GM18909 (cell line): ENCODE data around the gene MICALL2.

Source experiments
- ATAC-seq: cut with Tn5 transposase; IDR thresholded peaks from one replicate; pipeline ENCODE4 v1.9.1; 2021; ENCODE audit warnings: mild to moderate bottlenecking; ENCODE audit not compliant: unreplicated experiment, poor library complexity

The MICALL2 gene

GRCh38 chr7:1402110-1402790 lies 57.0 kb downstream of the MICALL2 start:
- no peak for ATAC-seq

GRCh38 chr7:1401011-1401410 lies 58.3 kb downstream of the MICALL2 start:
- no peak for ATAC-seq

- no peak for ATAC-seq
Measured at GRCh38 chr7:1400371-1400770, 58.9 kb downstream of the MICALL2 start.

DNA sequence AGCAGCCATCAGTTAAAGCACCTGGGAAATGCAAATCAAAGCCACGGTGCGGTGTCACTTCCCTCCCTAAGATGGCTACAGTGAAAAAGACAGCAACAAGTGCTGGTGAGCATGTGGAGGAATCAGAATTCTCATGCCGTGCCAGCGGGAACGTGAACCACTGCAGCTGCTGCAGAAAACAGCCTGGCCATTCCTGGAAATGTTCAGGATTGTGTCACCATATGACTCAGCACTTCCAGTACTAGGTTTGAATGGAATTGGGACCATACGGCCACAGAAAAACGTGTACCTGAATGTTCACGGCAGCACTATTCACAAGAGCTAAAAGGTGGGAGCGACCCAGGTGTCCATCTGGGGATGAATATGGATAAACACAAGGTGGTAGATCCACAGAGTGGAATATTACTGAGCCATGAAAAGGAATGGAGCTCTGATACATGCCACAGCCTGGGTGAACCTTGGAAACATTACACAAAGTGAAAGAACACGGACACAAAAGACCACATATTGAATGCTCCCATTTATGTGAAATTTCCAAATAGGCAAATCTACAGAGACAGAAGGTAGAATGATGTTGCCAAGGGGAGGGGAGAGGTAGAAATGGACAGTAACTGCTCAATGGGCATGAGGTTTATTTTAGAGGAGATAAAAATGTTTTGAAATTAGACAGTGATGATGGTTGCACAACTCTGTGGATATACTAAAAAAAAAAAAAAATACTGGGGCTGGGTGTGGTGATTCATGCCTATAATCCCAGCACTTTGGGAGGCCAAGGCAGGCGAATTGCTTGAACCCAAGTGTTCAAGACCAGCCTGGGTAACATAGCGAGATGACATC lies 61.6 kb downstream of the MICALL2 start:
- no peak for ATAC-seq

- ATAC-seq, result no peak
Measured at GRCh38 chr7:1396195-1396594, 63.1 kb downstream of the MICALL2 start.

DNA sequence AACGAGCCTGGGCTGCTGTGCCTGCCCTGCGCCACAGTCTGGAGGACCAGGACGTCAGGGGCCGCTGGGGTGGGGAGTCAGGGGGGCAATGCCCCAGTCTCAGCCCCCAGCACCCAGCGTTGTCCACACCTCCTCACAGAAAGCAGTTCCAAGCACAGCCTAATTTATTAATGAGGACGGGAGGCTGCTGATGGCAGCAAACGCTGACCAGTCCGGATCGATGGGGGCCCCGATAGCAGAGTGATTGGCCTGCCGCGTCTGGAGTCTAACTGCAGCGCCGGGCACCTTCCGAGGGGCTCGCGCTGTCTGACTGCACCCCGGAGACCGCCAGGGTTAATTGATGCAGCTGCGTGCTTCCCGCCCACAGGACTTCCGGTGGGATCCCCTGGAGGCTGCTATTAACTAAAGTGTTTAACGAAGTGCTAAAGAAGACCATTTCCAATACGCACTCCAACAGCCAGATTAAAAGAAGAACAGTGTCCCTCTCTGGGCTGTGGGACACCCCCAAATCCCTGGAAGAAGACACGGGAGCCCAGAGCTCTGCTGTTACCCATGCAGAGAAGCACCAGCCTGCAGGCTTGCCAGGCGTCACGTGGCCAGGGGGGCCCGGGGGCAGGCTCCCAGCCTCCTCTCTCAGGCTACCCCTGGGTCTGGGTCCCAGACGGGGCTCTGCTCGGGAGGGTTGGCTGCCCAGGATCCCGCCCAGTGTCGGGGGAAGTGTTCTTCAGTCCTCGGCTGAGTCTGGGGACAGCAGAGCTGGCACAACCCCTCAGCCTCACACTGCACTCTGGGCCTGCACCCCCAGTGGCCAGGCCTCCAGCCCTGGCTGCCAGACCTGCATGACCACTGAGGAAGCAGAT lies 63.8 kb downstream of the MICALL2 start:
- no peak for ATAC-seq

GRCh38 chr7:1394371-1394770 lies 64.9 kb downstream of the MICALL2 start:
- ATAC-seq, result no peak

GRCh38 chr7:1393421-1393820 lies 65.8 kb downstream of the MICALL2 start:
- no peak for ATAC-seq

GRCh38 chr7:1392556-1392955 lies 66.7 kb downstream of the MICALL2 start:
- ATAC-seq, result no peak

- ATAC-seq, result no peak
Measured at GRCh38 chr7:1391449-1391848, 67.8 kb downstream of the MICALL2 start.

DNA sequence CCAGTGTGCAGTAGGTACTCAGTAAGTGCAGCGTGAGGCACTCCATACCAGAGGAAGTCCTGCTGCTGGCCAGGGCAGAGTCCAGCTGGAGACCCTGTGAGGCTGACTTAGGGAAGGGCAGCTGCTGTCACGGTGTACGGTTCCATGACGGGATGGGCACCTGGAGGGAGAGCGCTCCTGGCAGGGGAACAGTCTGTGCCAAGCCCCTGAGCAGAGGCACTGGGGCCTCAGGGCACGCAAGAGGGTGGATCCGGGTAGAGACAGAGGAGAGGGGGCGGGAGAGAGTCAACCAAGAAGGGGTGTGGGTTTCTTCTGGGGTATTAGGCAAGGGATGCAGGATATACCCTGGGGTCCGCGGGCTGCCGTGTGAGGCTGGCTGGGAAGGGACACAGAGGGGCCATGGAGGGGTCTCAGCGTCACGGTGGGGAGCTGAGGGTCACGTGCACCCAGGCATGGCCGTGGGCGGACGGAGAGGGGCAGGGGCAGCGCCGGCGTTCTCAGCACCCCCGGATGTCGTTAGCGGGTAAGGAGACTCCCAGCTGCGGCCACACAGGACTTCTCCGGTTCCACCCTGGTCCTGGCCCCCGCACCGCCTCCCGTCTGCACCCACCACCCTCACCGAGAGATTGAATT lies 70.5 kb downstream of the MICALL2 start:
- no peak for ATAC-seq

- ATAC-seq, result no peak
Measured at GRCh38 chr7:1388021-1388702, 71.1 kb downstream of the MICALL2 start.

GRCh38 chr7:1387261-1387660 lies 72.0 kb downstream of the MICALL2 start:
- ATAC-seq, result no peak

- no peak for ATAC-seq
Measured at GRCh38 chr7:1386623-1387220, 72.5 kb downstream of the MICALL2 start.

DNA sequence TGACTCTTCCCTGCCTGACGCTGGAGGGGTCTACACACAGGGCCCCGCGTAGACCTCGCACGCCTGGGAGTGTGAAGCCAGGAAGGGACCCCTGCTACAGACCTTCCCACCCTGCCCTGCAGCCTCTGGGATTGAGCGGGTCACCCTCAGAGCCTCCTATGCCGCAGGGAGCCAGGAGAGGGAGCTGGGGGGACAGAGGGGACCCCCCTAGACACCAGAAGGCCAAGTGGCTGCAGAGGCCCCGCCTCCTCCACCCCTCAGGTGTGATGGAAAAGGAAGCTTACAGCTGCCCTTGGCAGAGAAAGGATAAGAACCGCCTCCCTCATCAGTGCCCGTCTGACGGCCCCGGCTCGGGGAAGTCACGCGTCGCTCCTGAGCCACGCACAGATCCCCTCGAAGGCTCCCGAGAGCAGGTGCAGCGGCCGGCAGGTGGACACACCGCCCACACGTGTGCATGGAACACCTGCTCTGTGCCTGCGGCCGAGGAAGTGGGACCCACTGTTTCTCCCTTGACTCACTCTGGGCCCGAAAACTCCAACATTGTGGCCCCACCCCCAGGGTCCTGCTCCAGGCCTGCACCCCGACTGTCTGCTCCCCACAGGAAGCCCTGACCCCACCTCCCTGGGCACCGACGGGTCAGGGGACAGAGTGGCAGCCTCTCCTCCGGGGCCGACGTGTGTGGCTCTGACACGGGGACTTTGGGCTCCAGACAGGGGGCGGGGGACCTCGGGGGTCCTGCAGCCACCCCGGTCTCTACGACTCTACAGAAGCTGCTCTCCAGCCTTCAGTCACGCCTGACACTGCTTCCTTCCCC lies 73.3 kb downstream of the MICALL2 start:
- ATAC-seq, result no peak

DNA sequence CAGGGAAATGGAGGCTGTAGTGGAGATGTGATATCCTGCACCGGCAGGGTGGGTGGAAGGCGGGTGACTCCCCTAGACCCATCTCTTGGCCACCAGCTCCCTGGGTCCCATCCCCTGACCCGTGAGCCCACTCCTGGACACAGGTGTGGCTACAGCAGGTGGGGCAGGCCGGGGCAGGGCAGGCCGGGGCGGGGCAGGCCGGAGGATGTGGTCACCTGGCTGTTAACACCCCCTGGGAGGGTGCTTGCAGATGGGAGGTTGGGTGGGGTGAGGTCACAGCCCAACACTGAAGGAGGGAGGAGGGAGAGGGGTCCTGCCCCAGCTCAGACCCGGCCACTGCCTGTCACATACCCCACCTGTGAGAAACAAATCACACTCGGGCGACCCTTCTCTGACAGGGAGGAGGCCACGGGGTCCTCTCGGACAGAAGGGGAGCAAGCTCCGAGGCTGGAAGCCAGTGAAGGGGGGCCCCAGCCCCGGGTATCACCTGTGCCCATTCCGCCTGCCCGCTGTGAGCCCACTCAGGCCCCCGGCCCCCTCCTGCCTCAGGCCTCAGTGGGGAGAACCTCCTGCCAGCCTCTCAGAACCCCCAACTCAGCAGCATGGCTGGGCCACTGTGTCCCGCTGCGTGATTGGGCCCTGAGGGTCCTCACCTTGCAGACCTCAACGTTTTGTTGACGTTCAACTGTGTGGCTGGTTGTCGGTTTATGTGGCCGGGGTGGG lies 74.0 kb downstream of the MICALL2 start:
- no peak for ATAC-seq
